Ascending aorta (tissue), 2 donors: ENCODE data around the gene BTG1. TPM values are rescaled to one million over a fixed set of nuclear protein-coding genes. Genes with fewer than 3 reads are reported as not detected.

Experiments used
- DNase-seq, 2 donors: peaks; one replicate each; pipeline ENCODE4 v3.0.0-alpha.2; 2019; ENCODE audit warnings: low spot score in 2 of 2
- H3K27ac ChIP-seq, 2 donors: fragments of 200-600 bp; sonication (generic); one replicate each; pipeline ENCODE4 v1.5.1; 2016 to 2017; ENCODE audit warnings: mild to moderate bottlenecking in 1 of 2
- H3K27me3 ChIP-seq: fragments of 200-600 bp; sonication (generic); one replicate; pipeline ENCODE4 v1.5.1; 2017
- H3K36me3 ChIP-seq, 2 donors: fragments of 200-600 bp; sonication (generic); one replicate each; pipeline ENCODE4 v1.5.1; 2016
- H3K4me1 ChIP-seq, 2 donors: fragments of 200-600 bp; sonication (generic); one replicate each; pipeline ENCODE4 v1.5.1; 2016 to 2017; ENCODE audit warnings: mild to moderate bottlenecking in 1 of 2
- H3K4me3 ChIP-seq, 2 donors: fragments of 200-600 bp; sonication (generic); one replicate each; pipeline ENCODE4 v1.5.1; 2016 to 2017; ENCODE audit warnings: mild to moderate bottlenecking in 1 of 2
- H3K9me3 ChIP-seq, 2 donors: fragments of 200-600 bp; sonication (generic); one replicate each; pipeline ENCODE4 v1.5.1; 2016
- intact Hi-C: fragments of 100-400 bp; cut with DNase I; formaldehyde crosslinking; loops from one replicate; pipeline ENCODE4 v1.15.1; 2023
- total RNA-seq: library from RNA; depleted of rRNA; stranded (reverse); fragments of >200 nt; gene quantifications from one replicate; pipeline ENCODE4 v1.1.0, GENCODE V29; 2016
- TF ChIP-seq, protein P1 (sequence below), 3 experiments: fragments of 200-600 bp in 2 of 3; fragments of 450-650 bp in 1 of 3; sonication (generic) in 2 of 3; IDR thresholded peaks; one replicate each; pipeline ENCODE4 v1.5.1; 2016 to 2019; ENCODE audit warnings: antibody characterized with exemption in 3 of 3, mild to moderate bottlenecking in 1 of 3, moderate library complexity in 1 of 3

BTG1 gene
- total RNA-seq, 1 donor from 2014 or later = 17.3 TPM

DNA sequence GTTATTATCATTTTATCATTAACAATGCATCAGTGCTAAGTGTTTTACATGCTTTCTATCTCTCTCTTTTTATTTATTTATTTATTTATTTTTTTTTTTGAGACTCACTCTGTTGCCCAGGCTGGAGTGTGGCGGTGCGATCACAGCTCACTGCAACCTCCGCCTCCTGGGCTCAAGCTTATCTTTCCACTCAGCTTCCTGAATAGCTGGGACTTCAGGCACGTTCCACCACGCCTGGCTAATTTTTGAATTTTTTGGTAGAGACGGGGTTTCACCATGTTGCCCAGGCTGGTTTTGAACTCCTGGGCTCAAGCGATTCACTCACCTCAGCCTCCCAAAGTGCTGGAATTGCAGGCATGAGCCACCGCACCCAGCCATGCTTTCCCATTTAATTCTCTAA lies 3.9 kb upstream of the BTG1 start:
- Histone ChIP-seq H3K27me3 (no peaks in the 10 kb centered on the region), H3K4me1 (no peaks in the 10 kb centered on the region), H3K27ac (no peak overlapping the region), H3K36me3 (no peaks in the 10 kb centered on the region), H3K4me3 (no peak overlapping the region), H3K9me3 (no peaks in the 10 kb centered on the region)
- TF ChIP-seq, protein P1, sequence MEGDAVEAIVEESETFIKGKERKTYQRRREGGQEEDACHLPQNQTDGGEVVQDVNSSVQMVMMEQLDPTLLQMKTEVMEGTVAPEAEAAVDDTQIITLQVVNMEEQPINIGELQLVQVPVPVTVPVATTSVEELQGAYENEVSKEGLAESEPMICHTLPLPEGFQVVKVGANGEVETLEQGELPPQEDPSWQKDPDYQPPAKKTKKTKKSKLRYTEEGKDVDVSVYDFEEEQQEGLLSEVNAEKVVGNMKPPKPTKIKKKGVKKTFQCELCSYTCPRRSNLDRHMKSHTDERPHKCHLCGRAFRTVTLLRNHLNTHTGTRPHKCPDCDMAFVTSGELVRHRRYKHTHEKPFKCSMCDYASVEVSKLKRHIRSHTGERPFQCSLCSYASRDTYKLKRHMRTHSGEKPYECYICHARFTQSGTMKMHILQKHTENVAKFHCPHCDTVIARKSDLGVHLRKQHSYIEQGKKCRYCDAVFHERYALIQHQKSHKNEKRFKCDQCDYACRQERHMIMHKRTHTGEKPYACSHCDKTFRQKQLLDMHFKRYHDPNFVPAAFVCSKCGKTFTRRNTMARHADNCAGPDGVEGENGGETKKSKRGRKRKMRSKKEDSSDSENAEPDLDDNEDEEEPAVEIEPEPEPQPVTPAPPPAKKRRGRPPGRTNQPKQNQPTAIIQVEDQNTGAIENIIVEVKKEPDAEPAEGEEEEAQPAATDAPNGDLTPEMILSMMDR (IDR thresholded peaks at IDR 0.05) = no peak
- DNase-seq = no peak
- intact Hi-C loops = loop anchor here (5.0 kb wide), 3 partner anchors 358 to 778 kb away; partner anchors contain the start of gene EEA1

DNA sequence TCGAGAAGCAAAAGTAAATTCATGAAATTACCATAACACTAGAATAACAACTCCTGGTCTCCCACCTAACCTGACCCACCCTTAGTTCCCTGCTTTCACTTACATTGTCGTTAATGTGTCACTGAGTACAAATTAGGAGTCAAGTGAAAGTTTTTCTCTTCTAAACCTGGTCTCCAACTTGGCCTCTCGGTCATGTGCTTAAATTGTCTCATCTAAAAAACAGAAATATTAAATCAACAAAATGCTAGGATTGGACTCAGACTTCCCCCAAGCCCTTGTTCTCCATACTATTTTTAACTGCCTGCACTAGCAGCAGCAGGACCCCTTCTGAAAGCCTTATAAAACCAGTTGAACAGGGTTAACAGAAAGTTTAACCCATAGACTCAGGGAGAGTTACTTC lies 1.8 kb upstream of the BTG1 start:
- intact Hi-C loops = loop anchor here (2.0 to 5.0 kb wide), 4 partner anchors 291 to 780 kb away; partner anchors contain the start of gene EEA1
- Histone ChIP-seq H3K27ac (peak overlapping the region in 1 of 2 donors; percentile 87), H3K9me3 (no peaks in the 10 kb centered on the region), H3K4me3 (no peak overlapping the region), H3K36me3 (peaks cover 0 to 14% of the 10 kb centered on the region in 2 donors), H3K27me3 (no peaks in the 10 kb centered on the region), H3K4me1 (no peaks in the 10 kb centered on the region)
- no peak for DNase-seq
- TF ChIP-seq, protein P1 (IDR thresholded peaks at IDR 0.05) = no peak

DNA sequence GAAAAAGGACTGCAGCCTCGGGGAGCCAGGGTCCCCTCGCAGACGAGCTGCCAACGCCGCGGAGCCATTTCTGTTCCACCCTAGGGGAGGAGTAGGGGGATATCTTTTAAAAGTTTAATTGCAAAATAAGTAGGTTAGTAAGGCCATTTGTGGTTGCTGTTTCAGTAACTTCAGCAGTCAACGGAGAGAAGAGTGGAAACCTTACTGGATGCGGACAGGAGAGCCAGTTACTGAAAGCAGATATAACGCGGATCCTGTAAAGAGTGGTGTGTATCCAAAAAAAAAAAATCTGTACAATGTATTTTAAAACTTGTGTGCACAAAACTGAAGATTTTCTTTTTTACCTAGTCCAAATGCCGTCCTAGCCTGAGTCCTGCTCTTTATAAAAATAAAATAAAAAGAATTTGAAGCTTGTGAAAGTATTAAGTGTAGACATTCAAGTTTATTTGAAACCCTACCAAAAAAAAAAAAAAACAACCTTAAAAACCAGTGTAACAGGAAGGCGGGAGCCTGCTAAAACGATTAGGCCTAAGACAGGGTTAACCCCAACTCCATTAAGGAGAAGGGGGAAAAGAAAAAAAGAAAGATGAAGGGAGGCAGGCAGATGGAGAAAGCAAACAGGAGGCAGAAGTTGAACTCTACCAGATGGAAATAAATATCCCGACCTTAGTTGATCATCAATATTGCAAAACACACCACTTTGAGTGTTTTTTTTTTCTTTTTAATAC lies 1.0 kb upstream of the BTG1 start:
- Histone ChIP-seq H3K4me3 (peak overlapping the region; percentile 89 to 94), H3K27me3 (no peaks in the 10 kb centered on the region), H3K36me3 (peaks cover 0 to 22% of the 10 kb centered on the region in 2 donors), H3K9me3 (no peaks in the 10 kb centered on the region), H3K4me1 (no peaks in the 10 kb centered on the region), H3K27ac (peak overlapping the region; percentile 87 to 90)
- DNase-seq = no peak
- intact Hi-C loops = loop anchor here (2.0 to 5.0 kb wide), 4 partner anchors 290 to 781 kb away; partner anchors contain the start of gene EEA1
- TF ChIP-seq, protein P1 (IDR thresholded peaks at IDR 0.05) = no peak

DNA sequence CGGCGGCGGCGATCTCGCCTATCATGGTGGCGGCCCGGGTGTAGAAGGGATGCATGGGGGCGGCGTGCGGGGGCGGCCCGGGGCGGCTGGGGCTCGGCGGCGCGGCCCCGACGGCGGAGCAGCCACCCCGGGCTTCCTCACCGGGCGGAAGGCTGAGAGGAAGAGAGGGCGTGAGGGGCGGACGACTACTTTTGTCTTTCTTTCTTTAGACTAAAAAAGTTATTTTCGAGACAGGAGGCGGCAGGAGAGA lies 240 bp downstream of the BTG1 start:
- no peaks in the 10 kb centered on the region for H3K4me1 ChIP-seq
- H3K36me3 ChIP-seq = peaks cover 0 to 28% of the 10 kb centered on the region in 2 donors
- DNase-seq = no peak

DNA sequence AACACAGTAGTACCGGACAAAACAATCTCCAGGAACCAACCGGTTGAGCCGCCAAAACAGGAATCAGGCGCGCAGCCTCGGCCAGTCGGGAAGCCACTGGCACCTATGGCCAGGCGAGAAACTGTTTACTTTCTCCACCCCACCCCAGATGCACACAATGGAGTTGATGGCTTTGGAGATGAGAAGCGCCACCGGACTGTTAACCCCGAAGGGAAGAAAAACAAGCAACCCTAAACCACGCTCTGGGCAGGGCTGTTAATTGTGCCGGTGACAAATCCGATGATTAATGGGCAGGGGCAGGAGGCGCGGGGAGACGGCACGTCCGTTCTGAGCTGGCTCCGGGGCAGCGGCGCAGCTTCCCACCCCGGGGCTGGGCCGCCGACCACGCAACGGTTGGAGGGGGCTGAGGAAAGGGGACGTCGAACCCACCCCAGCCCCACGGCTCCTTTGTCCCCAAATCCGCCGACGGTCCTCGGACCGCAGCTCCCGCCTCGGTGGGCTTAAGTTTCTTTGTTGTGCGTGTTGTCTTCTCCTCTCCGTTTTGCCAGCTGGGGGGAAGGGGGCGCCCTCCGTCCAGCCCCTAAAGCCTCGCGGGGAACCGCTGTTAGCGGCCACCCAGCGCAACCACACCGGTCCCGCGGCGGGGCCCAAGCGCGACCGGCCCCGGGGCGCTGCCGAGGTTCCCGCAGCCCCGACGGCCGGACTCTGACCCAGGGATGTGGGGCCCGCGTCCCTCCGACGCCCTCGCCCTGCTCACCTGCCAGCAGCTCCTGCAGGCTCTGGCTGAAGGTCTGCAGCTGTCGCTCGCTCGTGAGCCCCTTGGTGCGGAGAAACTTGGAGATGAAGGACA lies 790 bp downstream of the BTG1 start:
- Histone ChIP-seq H3K4me1 (peaks cover 0 to 2% of the 10 kb centered on the region in 2 donors), H3K9me3 (no peaks in the 10 kb centered on the region), H3K4me3 (peak overlapping the region; percentile 94 to 95), H3K27ac (peak overlapping the region; percentile 99 to 100), H3K36me3 (peaks cover 0 to 28% of the 10 kb centered on the region in 2 donors), H3K27me3 (no peaks in the 10 kb centered on the region)
- TF ChIP-seq, protein P1 (IDR thresholded peaks at IDR 0.05) = no peak
- DNase-seq = peak in 1 of 2 donors; percentile 75
- intact Hi-C loops = loop anchor here (2.0 to 5.0 kb wide), 9 partner anchors 84 to 782 kb away; partner anchors contain the start of gene EEA1

More for the DNA sequence above, 240 bp downstream of the BTG1 start:
- peak overlapping the region; percentile 94 to 95 for H3K4me3 ChIP-seq
- peak overlapping the region; percentile 99 to 100 for H3K27ac ChIP-seq
- TF ChIP-seq, protein P1 (IDR thresholded peaks at IDR 0.05) = peak in 1 of 3 experiments; percentile 8
- no peaks in the 10 kb centered on the region for H3K27me3 ChIP-seq
- H3K9me3 ChIP-seq = no peaks in the 10 kb centered on the region
- intact Hi-C loops = loop anchor here (2.0 to 5.0 kb wide), 8 partner anchors 85 to 782 kb away; partner anchors contain the start of gene EEA1
